WTC11 (cell line): ENCODE data around the gene PREX1. TPM values are rescaled to one million over a fixed set of nuclear protein-coding genes. Genes with fewer than 3 reads are reported as not detected.

ENCODE experiments used
- ATAC-seq: fragments of 200-7000 bp; cut with Tn5 transposase; 2 replicates; pipeline ENCODE4 v1.10.0; 2021; ENCODE audit warnings: mild to moderate bottlenecking, moderate library complexity
- CTCF ChIA-PET: fragments of 300-600 bp; sonication (Branson Sonifier 250); formaldehyde crosslinking; loops from one replicate; lab custom pipeline; 2021; ENCODE audit warnings: antibody characterized with exemption; lab: Charles Lee
- POLR2A ChIA-PET: fragments of 350-600 bp; sonication (Branson Sonifier 250); formaldehyde crosslinking; loops from one replicate; lab custom pipeline; 2021; ENCODE audit warnings: antibody characterized with exemption; lab: Charles Lee
- DNase-seq: peaks from one replicate; pipeline ENCODE4 v3.0.0; 2021; ENCODE audit warnings: low spot score
- H3K27ac Mint-ChIP-seq: 2 replicates; pipeline ENCODE4 v1.8.0; 2021; ENCODE audit warnings: mixed read lengths
- H3K27me3 Mint-ChIP-seq: 2 replicates; pipeline ENCODE4 v1.8.0; 2021; ENCODE audit warnings: low read depth, mild to moderate bottlenecking, moderate library complexity, mixed read lengths
- H3K36me3 Mint-ChIP-seq: 2 replicates; pipeline ENCODE4 v1.8.0; 2021; ENCODE audit warnings: mixed read lengths
- H3K4me1 Mint-ChIP-seq: 2 replicates; pipeline ENCODE4 v1.8.0; 2022; ENCODE audit warnings: mixed read lengths
- H3K4me3 Mint-ChIP-seq: 2 replicates; pipeline ENCODE4 v1.8.0; 2021; ENCODE audit warnings: mild to moderate bottlenecking, moderate library complexity, mixed read lengths
- H3K9me3 Mint-ChIP-seq: 2 replicates; pipeline ENCODE4 v1.8.0; 2021; ENCODE audit warnings: mixed read lengths
- AFF4 ChIP-seq: sonication (generic); formaldehyde crosslinking; IDR thresholded peaks from 2 replicates; pipeline ENCODE4 v1.8.1; 2023; ENCODE audit warnings: mild to moderate bottlenecking, missing genetic modification reagents, borderline replicate concordance
- ARID4B ChIP-seq: sonication (generic); formaldehyde crosslinking; IDR thresholded peaks from 2 replicates; pipeline ENCODE4 v1.8.0; 2023; ENCODE audit warnings: missing genetic modification reagents, mild to moderate bottlenecking, borderline replicate concordance
- E2F1 ChIP-seq: sonication (generic); formaldehyde crosslinking; IDR thresholded peaks from 2 replicates; pipeline ENCODE4 v1.8.0; 2022; ENCODE audit warnings: mild to moderate bottlenecking, missing genetic modification reagents
- E2F5 ChIP-seq: sonication (generic); formaldehyde crosslinking; IDR thresholded peaks from 2 replicates; pipeline ENCODE4 v1.8.1; 2022; ENCODE audit warnings: mild to moderate bottlenecking, moderate library complexity, missing genetic modification reagents
- ESRRA ChIP-seq: sonication (generic); formaldehyde crosslinking; IDR thresholded peaks from 2 replicates; pipeline ENCODE4 v1.8.1; 2022; ENCODE audit warnings: mild to moderate bottlenecking, missing genetic modification reagents, borderline replicate concordance
- FOXP4 ChIP-seq: sonication (generic); formaldehyde crosslinking; IDR thresholded peaks from 2 replicates; pipeline ENCODE4 v1.8.0; 2022; ENCODE audit warnings: mild to moderate bottlenecking, missing genetic modification reagents
- HMGA2 ChIP-seq: fragments of 250-450 bp; sonication (Bioruptor Pico); IDR thresholded peaks from 2 replicates; pipeline ENCODE4 v1.4.0; 2021; ENCODE audit warnings: mild to moderate bottlenecking, moderate library complexity
- IRF2 ChIP-seq: sonication (generic); formaldehyde crosslinking; IDR thresholded peaks from 2 replicates; pipeline ENCODE4 v1.8.0; 2022; ENCODE audit warnings: low read depth, missing genetic modification reagents, borderline replicate concordance
- JAZF1 ChIP-seq: fragments of 250-450 bp; sonication (Bioruptor Pico); IDR thresholded peaks from 2 replicates; pipeline ENCODE4 v1.9.0; 2021; ENCODE audit warnings: moderate library complexity, mild to moderate bottlenecking, inconsistent platforms
- JUN ChIP-seq: sonication (generic); formaldehyde crosslinking; IDR thresholded peaks from 2 replicates; pipeline ENCODE4 v1.8.0; 2023; ENCODE audit warnings: mild to moderate bottlenecking, missing genetic modification reagents
- NFYB ChIP-seq: sonication (generic); formaldehyde crosslinking; conservative IDR thresholded peaks from 2 replicates; pipeline ENCODE4 v1.8.0; 2022; ENCODE audit warnings: low read depth, missing genetic modification reagents
- OVOL2 ChIP-seq: fragments of 250-450 bp; sonication (Bioruptor Pico); IDR thresholded peaks from 2 replicates; pipeline ENCODE4 v1.9.0; 2021; ENCODE audit warnings: mild to moderate bottlenecking, borderline replicate concordance
- PRRX2 ChIP-seq: fragments of 250-450 bp; sonication (Bioruptor Pico); IDR thresholded peaks from 2 replicates; pipeline ENCODE4 v1.8.0; 2021; ENCODE audit warnings: mild to moderate bottlenecking
- RELA ChIP-seq: sonication (generic); formaldehyde crosslinking; IDR thresholded peaks from 2 replicates; pipeline ENCODE4 v1.8.1; 2022; ENCODE audit warnings: missing genetic modification reagents, mild to moderate bottlenecking, borderline replicate concordance
- SOX15 ChIP-seq: fragments of 250-450 bp; sonication (Bioruptor Pico); IDR thresholded peaks from 2 replicates; pipeline ENCODE4 v1.9.0; 2021; ENCODE audit warnings: mild to moderate bottlenecking
- USF1 ChIP-seq: sonication (generic); formaldehyde crosslinking; IDR thresholded peaks from 2 replicates; pipeline ENCODE4 v1.8.0; 2022; ENCODE audit warnings: mild to moderate bottlenecking, missing genetic modification reagents
- ZBTB21 ChIP-seq: sonication (generic); formaldehyde crosslinking; IDR thresholded peaks from 2 replicates; pipeline ENCODE4 v1.8.1; 2023; ENCODE audit warnings: mild to moderate bottlenecking, missing genetic modification reagents, borderline replicate concordance
- ZMAT4 ChIP-seq: fragments of 250-450 bp; sonication (Bioruptor Pico); IDR thresholded peaks from 2 replicates; pipeline ENCODE4 v1.9.0; 2021; ENCODE audit warnings: mild to moderate bottlenecking
- ZNF232 ChIP-seq: sonication (generic); formaldehyde crosslinking; IDR thresholded peaks from 2 replicates; pipeline ENCODE4 v1.8.0; 2022; ENCODE audit warnings: mild to moderate bottlenecking, missing genetic modification reagents
- ZNF317 ChIP-seq: sonication (generic); formaldehyde crosslinking; IDR thresholded peaks from 2 replicates; pipeline ENCODE4 v1.8.1; 2023; ENCODE audit warnings: low read depth, mild to moderate bottlenecking, moderate library complexity, missing genetic modification reagents, borderline replicate concordance
- total RNA-seq: library from RNA; stranded (reverse); gene quantifications from 3 replicates; pipeline ENCODE4 v1.2.3, GENCODE V29; 2021

The PREX1 gene
- total RNA-seq, 1 experiment from 2014 or later: 17.3 TPM

GRCh38 chr20:48790473-48791003, 37.3 kb downstream of the PREX1 start:
- DNase-seq: no peak
- no peak overlapping the region for H3K27ac Mint-ChIP-seq
- TF ChIP-seq PRRX2 (CRISPR knock-in tag) (no peak), E2F1 (no peak), ZNF232 (CRISPR knock-in tag) (no peak), FOXP4 (CRISPR knock-in tag) (no peak), ESRRA (CRISPR knock-in tag) (no peak), E2F5 (CRISPR knock-in tag) (no peak), NFYB (CRISPR knock-in tag) (no peak), JUN (CRISPR knock-in tag) (no peak), SOX15 (CRISPR knock-in tag) (no peak), HMGA2 (CRISPR knock-in tag) (no peak), ARID4B (CRISPR knock-in tag) (no peak), OVOL2 (CRISPR knock-in tag) (no peak), ZBTB21 (no peak), ZNF317 (no peak)
- TF ChIP-seq, all 79 proteins: peak for 0
- Mint-ChIP-seq H3K4me3 (no peak overlapping the region), H3K36me3 (no peaks in the 10 kb centered on the region), H3K9me3 (no peaks in the 10 kb centered on the region), H3K4me1 (peaks cover 38% of the 10 kb centered on the region), H3K27me3 (no peaks in the 10 kb centered on the region)
- ChIA-PET POLR2A (no interaction called here), CTCF (interaction anchor here (1.5 kb wide), 1 partner anchor 133 kb away, joined by 3 read pairs; no protein-coding TSS in a partner anchor)
- ATAC-seq: no peak

- no peak for ATAC-seq
- H3K9me3 Mint-ChIP-seq: no peaks in the 10 kb centered on the region
- POLR2A ChIA-PET: no interaction called here
- no peak for DNase-seq
- no peaks in the 10 kb centered on the region for H3K36me3 Mint-ChIP-seq
- TF ChIP-seq AFF4 (CRISPR knock-in tag) (no peak), ZMAT4 (CRISPR knock-in tag) (no peak), USF1 (CRISPR knock-in tag) (no peak), ESRRA (CRISPR knock-in tag) (no peak), RELA (no peak), JAZF1 (CRISPR knock-in tag) (no peak), IRF2 (no peak)
- TF ChIP-seq, all 79 proteins: peak for 0
- Mint-ChIP-seq H3K27ac (no peak overlapping the region), H3K4me3 (no peak overlapping the region), H3K27me3 (no peaks in the 10 kb centered on the region), H3K4me1 (peaks cover 34% of the 10 kb centered on the region)
- CTCF ChIA-PET: interaction anchor here (1.2 to 1.5 kb wide), 2 partner anchors 132 kb away, joined by 3 read pairs; no protein-coding TSS in a partner anchor
Measured at GRCh38 chr20:48789781-48790472, 37.9 kb downstream of the PREX1 start.
